Stomach (tissue), 4 donors: ENCODE results near the gene TUBB6.

Experiments
- EP300 ChIP-seq: sonication (generic); formaldehyde crosslinking; IDR thresholded peaks from one replicate; pipeline ENCODE4 v1.6.1; 2017; ENCODE audit warnings: antibody characterized with exemption
- POLR2A ChIP-seq, 4 donors: fragments of 450-650 bp; IDR thresholded peaks; one replicate each; pipeline ENCODE4 v1.6.1; 2016; ENCODE audit warnings: antibody characterized with exemption in 4 of 4, control low read depth in 2 of 4, mild to moderate bottlenecking in 1 of 4, moderate library complexity in 1 of 4
- POLR2AphosphoS5 ChIP-seq, 3 donors: sonication (generic); formaldehyde crosslinking; IDR thresholded peaks; one replicate each; pipeline ENCODE4 v1.6.1; 2016; ENCODE audit warnings: antibody characterized with exemption in 3 of 3
- TF ChIP-seq, protein P1 (sequence below), 7 experiments: fragments of 450-650 bp in 4 of 7; fragments of 200-600 bp in 3 of 7; sonication (generic) in 3 of 7; IDR thresholded peaks; one replicate each; pipeline ENCODE4 v1.5.1; 2016 to 2019; ENCODE audit warnings: antibody characterized with exemption in 7 of 7, control low read depth in 2 of 7, mild to moderate bottlenecking in 1 of 7

DNA sequence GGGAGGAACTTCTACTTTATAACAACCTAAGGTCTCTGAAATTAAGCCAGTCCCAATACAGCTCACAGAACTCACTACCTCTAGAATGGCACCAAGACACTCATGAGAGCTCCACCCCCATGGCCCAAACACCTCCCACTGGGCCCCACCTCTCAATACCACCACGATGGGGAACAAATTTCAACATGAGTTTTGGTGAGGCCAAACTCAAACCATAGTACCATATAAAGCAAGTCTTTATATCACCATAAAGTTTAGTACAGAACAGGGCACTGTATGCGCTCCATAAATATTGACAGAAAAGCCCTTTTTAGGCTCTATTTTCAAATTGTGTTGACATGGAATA, 65.7 kb downstream of the TUBB6 start:
- TF ChIP-seq POLR2A (IDR thresholded peaks at IDR 0.05) (no peak), POLR2AphosphoS5 (IDR thresholded peaks at IDR 0.05) (no peak), EP300 (no peak)
- TF ChIP-seq, protein P1, sequence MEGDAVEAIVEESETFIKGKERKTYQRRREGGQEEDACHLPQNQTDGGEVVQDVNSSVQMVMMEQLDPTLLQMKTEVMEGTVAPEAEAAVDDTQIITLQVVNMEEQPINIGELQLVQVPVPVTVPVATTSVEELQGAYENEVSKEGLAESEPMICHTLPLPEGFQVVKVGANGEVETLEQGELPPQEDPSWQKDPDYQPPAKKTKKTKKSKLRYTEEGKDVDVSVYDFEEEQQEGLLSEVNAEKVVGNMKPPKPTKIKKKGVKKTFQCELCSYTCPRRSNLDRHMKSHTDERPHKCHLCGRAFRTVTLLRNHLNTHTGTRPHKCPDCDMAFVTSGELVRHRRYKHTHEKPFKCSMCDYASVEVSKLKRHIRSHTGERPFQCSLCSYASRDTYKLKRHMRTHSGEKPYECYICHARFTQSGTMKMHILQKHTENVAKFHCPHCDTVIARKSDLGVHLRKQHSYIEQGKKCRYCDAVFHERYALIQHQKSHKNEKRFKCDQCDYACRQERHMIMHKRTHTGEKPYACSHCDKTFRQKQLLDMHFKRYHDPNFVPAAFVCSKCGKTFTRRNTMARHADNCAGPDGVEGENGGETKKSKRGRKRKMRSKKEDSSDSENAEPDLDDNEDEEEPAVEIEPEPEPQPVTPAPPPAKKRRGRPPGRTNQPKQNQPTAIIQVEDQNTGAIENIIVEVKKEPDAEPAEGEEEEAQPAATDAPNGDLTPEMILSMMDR (IDR thresholded peaks at IDR 0.05): no peak
